Measurements from ENCODE around the gene PSMB7. TPM values are rescaled to one million over a fixed set of nuclear protein-coding genes. Genes with fewer than 3 reads are reported as not detected.

PSMB7 gene
- total and polyA plus RNA-seq, 2 donors (not counting 1 experiment from before 2014, with no cell fraction given), result 206 to 290 TPM

DNA sequence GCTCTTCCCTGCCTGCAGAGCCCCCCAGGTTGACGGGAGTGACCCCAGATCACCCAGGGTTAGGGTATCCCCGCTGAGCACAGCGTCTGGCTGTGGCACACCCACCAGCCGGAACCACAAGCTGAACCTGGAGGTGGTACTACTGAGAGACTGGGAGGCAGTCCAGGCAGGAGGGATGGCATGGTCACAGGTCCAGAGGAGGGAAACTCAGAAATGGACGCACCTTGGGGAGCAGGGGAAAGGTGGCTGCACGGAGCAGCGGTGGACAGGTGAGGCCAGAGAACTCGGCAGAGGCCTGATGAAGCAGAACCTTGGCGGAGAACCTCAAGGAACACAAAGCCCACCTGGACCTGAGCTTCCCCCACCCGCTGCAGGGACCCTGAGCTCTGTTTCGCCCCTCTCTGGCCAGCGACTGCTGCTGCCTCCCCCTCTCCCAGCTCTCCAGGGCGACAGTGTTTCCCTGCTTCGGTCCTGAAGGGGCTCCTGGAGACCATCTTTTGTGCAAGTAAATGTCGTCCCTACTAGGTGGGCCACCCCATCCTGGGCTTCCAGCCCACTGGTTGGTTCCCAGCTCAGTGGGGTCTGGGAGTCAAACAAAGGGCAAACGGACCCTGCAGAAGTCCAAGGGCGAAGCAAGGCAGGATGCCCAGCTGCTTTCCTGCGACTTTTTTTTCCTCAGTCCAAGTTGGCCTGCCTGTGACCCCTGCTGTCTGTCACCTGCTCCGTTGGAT, 35.9 kb upstream of the PSMB7 start:
- no peaks in the 10 kb centered on the region for H3K79me2 ChIP-seq (ENCODE audit: control insufficient read depth, insufficient read depth, low read length)
- no peak overlapping the region for H3K27ac ChIP-seq (ENCODE audit: insufficient read depth, low read length)
- TF ChIP-seq EZH2 (IDR thresholded peaks at IDR 0.05; ENCODE audit: low read length, missing control alignments), result no peak
- TF ChIP-seq, protein P1, sequence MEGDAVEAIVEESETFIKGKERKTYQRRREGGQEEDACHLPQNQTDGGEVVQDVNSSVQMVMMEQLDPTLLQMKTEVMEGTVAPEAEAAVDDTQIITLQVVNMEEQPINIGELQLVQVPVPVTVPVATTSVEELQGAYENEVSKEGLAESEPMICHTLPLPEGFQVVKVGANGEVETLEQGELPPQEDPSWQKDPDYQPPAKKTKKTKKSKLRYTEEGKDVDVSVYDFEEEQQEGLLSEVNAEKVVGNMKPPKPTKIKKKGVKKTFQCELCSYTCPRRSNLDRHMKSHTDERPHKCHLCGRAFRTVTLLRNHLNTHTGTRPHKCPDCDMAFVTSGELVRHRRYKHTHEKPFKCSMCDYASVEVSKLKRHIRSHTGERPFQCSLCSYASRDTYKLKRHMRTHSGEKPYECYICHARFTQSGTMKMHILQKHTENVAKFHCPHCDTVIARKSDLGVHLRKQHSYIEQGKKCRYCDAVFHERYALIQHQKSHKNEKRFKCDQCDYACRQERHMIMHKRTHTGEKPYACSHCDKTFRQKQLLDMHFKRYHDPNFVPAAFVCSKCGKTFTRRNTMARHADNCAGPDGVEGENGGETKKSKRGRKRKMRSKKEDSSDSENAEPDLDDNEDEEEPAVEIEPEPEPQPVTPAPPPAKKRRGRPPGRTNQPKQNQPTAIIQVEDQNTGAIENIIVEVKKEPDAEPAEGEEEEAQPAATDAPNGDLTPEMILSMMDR (conservative IDR thresholded peaks at IDR 0.05 in 1 of 2, IDR thresholded peaks at IDR 0.05 in 1 of 2; ENCODE audit: low read depth in 1 of 2, low read length in 2 of 2), result no peak
- H3K4me2 ChIP-seq (ENCODE audit: extremely low read depth, insufficient read depth, low read length), result peak overlapping the region; percentile 71
- H3K9me3 ChIP-seq (ENCODE audit: control insufficient read depth, insufficient read depth, low read depth, low read length), result no peaks in the 10 kb centered on the region
- no peak overlapping the region for H3K4me3 ChIP-seq (replicated peaks in 1 of 4; ENCODE audit: control extremely low read depth in 1 of 4, insufficient read depth in 1 of 4, low read depth in 3 of 4, low read length in 4 of 4)
- no peaks in the 10 kb centered on the region for H4K20me1 ChIP-seq (ENCODE audit: control insufficient read depth, extremely low read depth, insufficient read depth, low read length)
- peaks cover 30% of the 10 kb centered on the region for H3K27me3 ChIP-seq (ENCODE audit: control insufficient read depth, insufficient read depth, low read length)
- H3K4me1 ChIP-seq (ENCODE audit: control insufficient read depth, extremely low read depth, insufficient read depth, low read length), result no peaks in the 10 kb centered on the region
- DNase-seq (ENCODE audit: low read depth in 2 of 2), result no peak
- H3K36me3 ChIP-seq (ENCODE audit: control insufficient read depth, insufficient read depth, low read length), result no peaks in the 10 kb centered on the region
- H3K9ac ChIP-seq (ENCODE audit: insufficient read depth, low read length), result no peak overlapping the region
- no peak overlapping the region for H2AFZ ChIP-seq (ENCODE audit: low read length)

- Histone ChIP-seq H4K20me1 (ENCODE audit: control insufficient read depth, extremely low read depth, insufficient read depth, low read length) (no peaks in the 10 kb centered on the region), H3K4me1 (ENCODE audit: control insufficient read depth, extremely low read depth, insufficient read depth, low read length) (no peaks in the 10 kb centered on the region), H3K27me3 (ENCODE audit: control insufficient read depth, insufficient read depth, low read length) (peaks cover 30% of the 10 kb centered on the region), H3K27ac (ENCODE audit: insufficient read depth, low read length) (no peak within 1 kb of the TSS), H3K79me2 (ENCODE audit: control insufficient read depth, insufficient read depth, low read length) (no peaks in the 10 kb centered on the region), H3K4me3 (replicated peaks in 1 of 4; ENCODE audit: control extremely low read depth in 1 of 4, insufficient read depth in 1 of 4, low read depth in 3 of 4, low read length in 4 of 4) (peak within 1 kb of the TSS in 3 of 4 experiments; percentile 7 to 17 (median 8)), H2AFZ (ENCODE audit: low read length) (peak within 1 kb of the TSS; percentile 20), H3K9me3 (ENCODE audit: control insufficient read depth, insufficient read depth, low read depth, low read length) (no peaks in the 10 kb centered on the region), H3K4me2 (ENCODE audit: extremely low read depth, insufficient read depth, low read length) (peak within 1 kb of the TSS; percentile 71), H3K9ac (ENCODE audit: insufficient read depth, low read length) (no peak within 1 kb of the TSS), H3K36me3 (ENCODE audit: control insufficient read depth, insufficient read depth, low read length) (no peaks in the 10 kb centered on the region)
- TF ChIP-seq EZH2 (IDR thresholded peaks at IDR 0.05; ENCODE audit: low read length, missing control alignments), result no peak
- TF ChIP-seq, protein P1 (conservative IDR thresholded peaks at IDR 0.05 in 1 of 2, IDR thresholded peaks at IDR 0.05 in 1 of 2; ENCODE audit: low read depth in 1 of 2, low read length in 2 of 2), result no peak
- DNase-seq (ENCODE audit: low read depth in 2 of 2), result peak; percentile 28 to 37
Measured at GRCh38 chr9:124450241-124450924, 35.1 kb upstream of the PSMB7 start, which contains the start of gene ADGRD2. Gene ADGRD2 (plus strand): TSS chr9:124450451. CDS start chr9:124451667, 1,216 bp downstream.

DNA sequence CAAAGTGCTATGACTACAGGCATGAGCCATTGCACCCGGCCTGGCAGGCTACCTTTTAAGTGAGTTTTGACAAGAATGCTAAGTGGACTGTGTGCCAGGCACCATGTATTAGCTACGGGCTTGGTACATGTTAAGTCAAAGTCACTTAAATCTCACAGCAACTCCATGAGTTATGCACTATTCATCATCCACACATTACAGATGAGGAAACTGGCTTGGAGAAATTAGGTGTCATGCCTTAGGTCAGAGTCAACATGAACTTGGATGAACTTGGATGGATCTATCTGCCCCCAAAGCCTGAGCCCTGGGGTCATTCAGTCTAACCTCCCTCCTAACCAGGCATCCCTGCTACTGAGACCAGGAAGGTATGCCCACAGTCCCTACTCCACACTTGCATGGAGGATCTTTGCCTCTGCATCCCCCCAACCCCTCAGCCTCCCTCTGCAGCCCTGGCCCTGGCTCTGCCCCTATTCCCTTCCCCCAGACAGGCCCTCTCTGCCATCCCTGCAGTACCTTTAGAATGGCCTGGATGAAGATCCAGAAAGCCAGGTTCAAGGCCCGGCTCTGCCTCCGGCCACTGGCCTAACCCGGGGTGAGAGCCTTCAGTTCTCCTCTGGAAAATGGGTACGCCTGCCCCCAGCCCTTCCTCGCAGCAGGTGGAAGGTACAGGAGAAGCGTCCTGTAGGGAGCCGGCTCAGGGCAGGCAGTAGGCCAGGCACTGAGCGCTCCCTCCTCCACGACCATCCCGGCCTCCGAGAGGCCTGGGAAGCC, 34.3 kb upstream of the PSMB7 start:
- Histone ChIP-seq H3K9ac (ENCODE audit: insufficient read depth, low read length) (no peak overlapping the region), H3K4me2 (ENCODE audit: extremely low read depth, insufficient read depth, low read length) (no peak overlapping the region), H3K4me1 (ENCODE audit: control insufficient read depth, extremely low read depth, insufficient read depth, low read length) (no peaks in the 10 kb centered on the region), H4K20me1 (ENCODE audit: control insufficient read depth, extremely low read depth, insufficient read depth, low read length) (no peaks in the 10 kb centered on the region), H3K4me3 (replicated peaks in 1 of 4; ENCODE audit: control extremely low read depth in 1 of 4, insufficient read depth in 1 of 4, low read depth in 3 of 4, low read length in 4 of 4) (no peak overlapping the region), H3K79me2 (ENCODE audit: control insufficient read depth, insufficient read depth, low read length) (no peaks in the 10 kb centered on the region), H3K36me3 (ENCODE audit: control insufficient read depth, insufficient read depth, low read length) (no peaks in the 10 kb centered on the region), H2AFZ (ENCODE audit: low read length) (no peak overlapping the region), H3K9me3 (ENCODE audit: control insufficient read depth, insufficient read depth, low read depth, low read length) (no peaks in the 10 kb centered on the region), H3K27ac (ENCODE audit: insufficient read depth, low read length) (no peak overlapping the region), H3K27me3 (ENCODE audit: control insufficient read depth, insufficient read depth, low read length) (peaks cover 30% of the 10 kb centered on the region)
- no peak for DNase-seq (ENCODE audit: low read depth in 2 of 2)
- TF ChIP-seq EZH2 (IDR thresholded peaks at IDR 0.05; ENCODE audit: low read length, missing control alignments), result no peak
- TF ChIP-seq, protein P1 (conservative IDR thresholded peaks at IDR 0.05 in 1 of 2, IDR thresholded peaks at IDR 0.05 in 1 of 2; ENCODE audit: low read depth in 1 of 2, low read length in 2 of 2), result no peak
